ENCODE data around the gene NEMP1. TPM values are rescaled to one million over a fixed set of nuclear protein-coding genes. Genes with fewer than 3 reads are reported as not detected.
A peak's percentile ranks its signal among the peaks of the same experiment; 100 is the strongest.

NEMP1 gene
- 79.0 and 86.0 TPM in 2 replicates for total RNA-seq (2013; cell fraction: nucleolus; rRNA removed)
- total RNA-seq (2014; rRNA removed) (19.7 and 22.6 TPM in 2 replicates), total RNA-seq (2014; rRNA removed; fragmentation: Illumina TruSeq; extraction: Trizol) (17.7 and 19.7 TPM in 2 replicates), total RNA-seq (2021) (20.7 and 20.8 TPM in 2 replicates), polyA plus RNA-seq (2011; rRNA removed) (45.9 and 61.7 TPM in 2 replicates), polyA plus RNA-seq (2014; fragmentation: Illumina TruSeq; extraction: Trizol) (24.9 and 30.5 TPM in 2 replicates), polyA plus RNA-seq (2014; fragmentation: Nextera tagmentation; extraction: Ambion mirVana) (1 to 10 TPM; 4.0 to 4.7 TPM), polyA plus RNA-seq (2014; rRNA removed) (17.8 and 20.6 TPM in 2 replicates), polyA plus RNA-seq (2016; fragmentation: Nextera tagmentation; extraction: Ambion mirVana) (10 to 100 TPM; 18.2 to 20.0 TPM), polyA minus RNA-seq (2011; rRNA and poly(A)+ RNA removed) (26.2 and 32.9 TPM in 2 replicates), Bru-seq, nascent RNA (percentile 85 among the genes with signal in this experiment), BruChase-seq, experiment 1, labeled RNA remaining after a 6-hour chase (percentile 87 among the genes with signal in this experiment), BruChase-seq, experiment 2, labeled RNA remaining after a 2-hour chase (percentile 91 among the genes with signal in this experiment)
- polyA plus RNA-seq (2011; ENCODE audit: low read depth): 7.4 TPM
- 18.3 and 22.3 TPM in 2 replicates for polyA plus RNA-seq (2011; cell fraction: cytosol; rRNA removed)
- polyA plus RNA-seq (2011; cell fraction: nucleus; rRNA removed): 60.1 and 76.7 TPM in 2 replicates
- polyA plus RNA-seq (2012): 9.3 and 14.8 TPM in 2 replicates
- polyA minus RNA-seq (2011; cell fraction: cytosol; rRNA and poly(A)+ RNA removed): 6.3 and 7.0 TPM in 2 replicates
- polyA minus RNA-seq (2011; cell fraction: nucleus; rRNA and poly(A)+ RNA removed): 13.1 and 14.1 TPM in 2 replicates
- long read RNA-seq, experiment 1, partial matches to known transcripts: 1 of 2 reads
- long read RNA-seq, experiment 1, other reads (novel, unspliced or antisense): 1 of 2 reads
- long read RNA-seq, experiment 2, full-length matches to known transcripts: 2 of 23 reads
- long read RNA-seq, experiment 2, partial matches to known transcripts: 4 of 23 reads
- long read RNA-seq, experiment 2, other reads (novel, unspliced or antisense): 17 of 23 reads

DNA sequence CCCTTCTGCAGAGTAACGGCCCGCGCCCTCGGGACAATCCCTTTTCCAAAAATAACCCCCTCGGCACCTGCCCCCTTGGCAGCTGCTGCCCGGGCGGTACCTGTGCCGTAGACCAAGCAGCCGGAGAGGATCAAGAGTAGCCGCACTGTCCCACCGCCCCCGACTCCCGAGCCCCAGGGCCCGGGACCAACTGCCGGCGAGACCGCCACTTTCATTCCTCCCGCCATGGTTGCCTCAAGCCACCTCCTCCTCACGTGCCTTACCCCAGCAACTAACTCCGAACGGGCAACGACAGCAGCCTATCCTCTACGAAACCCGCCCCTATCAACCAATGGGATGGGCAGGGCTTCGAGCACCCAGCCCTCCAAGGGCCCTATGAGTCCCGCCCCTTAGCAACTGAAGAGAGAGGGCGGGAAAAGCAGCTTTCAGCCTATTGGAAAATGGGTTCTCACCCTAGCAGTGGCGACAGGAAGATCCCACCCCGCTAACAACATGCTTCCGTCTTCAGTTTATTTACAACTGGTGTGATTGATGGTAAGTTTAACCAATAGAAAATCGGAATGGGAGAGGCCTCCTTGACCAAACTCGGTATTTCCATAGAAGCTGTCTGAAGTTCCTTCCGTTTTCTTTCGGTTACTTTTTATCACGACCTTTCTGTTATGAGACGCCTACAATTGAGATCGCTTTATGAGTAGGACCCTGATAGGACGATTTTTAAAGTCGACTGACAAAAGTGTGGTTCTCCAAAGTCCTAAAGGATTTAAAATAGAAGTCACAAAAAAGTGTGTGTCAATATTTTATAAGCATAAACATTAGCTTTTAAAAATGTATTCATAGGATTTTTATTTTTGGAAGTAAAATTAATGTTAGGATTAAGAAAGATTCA is at the start of gene NEMP1:
TSS of gene NEMP1 (minus strand) at position 273 of the 886 bp plus-strand sequence. CDS start at position 227, 46 bp downstream.
- in situ Hi-C loops (cut with MboI): no loop called here
- Histone ChIP-seq H3K9me3 (replicated peaks; ENCODE audit: control insufficient read depth, insufficient read depth, low read length) (no peaks in the 10 kb centered on the region), H3K79me2 (ENCODE audit: control insufficient read depth, insufficient read depth, low read length) (peaks cover 14% of the 10 kb centered on the region), H3K4me1 (ENCODE audit: control insufficient read depth, insufficient read depth, low read length) (peaks cover 6% of the 10 kb centered on the region; the same call in 1 of the 2 replicates), H3K27me3 (replicated peaks in 1 of 2; ENCODE audit: control insufficient read depth in 2 of 2, insufficient read depth in 2 of 2, low read length in 1 of 2) (no peaks in the 10 kb centered on the region), H3K4me2 (ENCODE audit: control insufficient read depth, insufficient read depth) (peak within 1 kb of the TSS; percentile 77), H2AFZ (ENCODE audit: control insufficient read depth, low read depth, low read length) (peak within 1 kb of the TSS; percentile 64), H3K9ac (ENCODE audit: control insufficient read depth, insufficient read depth, low read length) (peak within 1 kb of the TSS; percentile 97), H4K20me1 (ENCODE audit: control insufficient read depth, insufficient read depth) (no peaks in the 10 kb centered on the region), H3K4me3 (peak within 1 kb of the TSS; percentile 96), H3K36me3 (ENCODE audit: control insufficient read depth in 2 of 2, insufficient read depth in 2 of 2, low read length in 1 of 2) (no peaks in the 10 kb centered on the region; a peak in 1 of 4 replicates), H3K27ac (ENCODE audit: control insufficient read depth, insufficient read depth) (peak within 1 kb of the TSS; percentile 92)
- CTCF ChIA-PET: interaction anchor here (0.6 to 7.5 kb wide), 16 partner anchors 9 to 927 kb away, joined by 3 to 69 read pairs (median 4); partner anchors contain the start of genes MYL6B, NAB2 and STAT6
- intact Hi-C loops (cut with micrococcal nuclease; ENCODE audit: unreplicated experiment): loop anchor here (1.0 kb wide), 1 partner anchor 9 kb away; no protein-coding TSS in a partner anchor
- ATAC-seq (peak; percentile 99), DNase-seq (ENCODE audit: low read depth, low spot score) (peak; percentile 100), FAIRE-seq (peak; percentile 100)
- under 1% methylated on average over 39 of the region's 39 CpGs for WGBS (ENCODE audit: insufficient coverage, insufficient replicate concordance, low lambda C conversion rate, missing lambda C conversion rate)
- no TSS peak for BruUV-seq (replicated peaks)
- POLR2A ChIA-PET: interaction anchor here (0.7 to 4.1 kb wide), 13 partner anchors 8 to 448 kb away, joined by 3 to 51 read pairs (median 10); partner anchors contain the start of genes NAB2 and STAT6
- RAD21 ChIA-PET (ENCODE audit: unreplicated experiment): interaction anchor here (0.6 to 5.0 kb wide), 15 partner anchors 8 to 862 kb away, joined by 3 to 53 read pairs (median 4); partner anchors contain the start of genes NAB2, SHMT2 and STAT6
- SMC1A ChIA-PET (ENCODE audit: uncharacterized antibody, unreplicated experiment): interaction anchor here (0.7 to 5.4 kb wide), 14 partner anchors 9 to 321 kb away, joined by 3 to 50 read pairs (median 5); partner anchors contain the start of genes SDR9C7 and STAT6
- TF ChIP-seq BCL11A (IDR thresholded peaks at IDR 0.05; ENCODE audit: low read depth, low read length) (no peak), REST (IDR thresholded peaks at IDR 0.05; ENCODE audit: low read depth, low read length) (no peak), MTA2 (IDR thresholded peaks at IDR 0.05; ENCODE audit: low read depth) (no peak), NFIC (IDR thresholded peaks at IDR 0.05; ENCODE audit: low read depth, low read length) (no peak)
- TF ChIP-seq, protein P1, sequence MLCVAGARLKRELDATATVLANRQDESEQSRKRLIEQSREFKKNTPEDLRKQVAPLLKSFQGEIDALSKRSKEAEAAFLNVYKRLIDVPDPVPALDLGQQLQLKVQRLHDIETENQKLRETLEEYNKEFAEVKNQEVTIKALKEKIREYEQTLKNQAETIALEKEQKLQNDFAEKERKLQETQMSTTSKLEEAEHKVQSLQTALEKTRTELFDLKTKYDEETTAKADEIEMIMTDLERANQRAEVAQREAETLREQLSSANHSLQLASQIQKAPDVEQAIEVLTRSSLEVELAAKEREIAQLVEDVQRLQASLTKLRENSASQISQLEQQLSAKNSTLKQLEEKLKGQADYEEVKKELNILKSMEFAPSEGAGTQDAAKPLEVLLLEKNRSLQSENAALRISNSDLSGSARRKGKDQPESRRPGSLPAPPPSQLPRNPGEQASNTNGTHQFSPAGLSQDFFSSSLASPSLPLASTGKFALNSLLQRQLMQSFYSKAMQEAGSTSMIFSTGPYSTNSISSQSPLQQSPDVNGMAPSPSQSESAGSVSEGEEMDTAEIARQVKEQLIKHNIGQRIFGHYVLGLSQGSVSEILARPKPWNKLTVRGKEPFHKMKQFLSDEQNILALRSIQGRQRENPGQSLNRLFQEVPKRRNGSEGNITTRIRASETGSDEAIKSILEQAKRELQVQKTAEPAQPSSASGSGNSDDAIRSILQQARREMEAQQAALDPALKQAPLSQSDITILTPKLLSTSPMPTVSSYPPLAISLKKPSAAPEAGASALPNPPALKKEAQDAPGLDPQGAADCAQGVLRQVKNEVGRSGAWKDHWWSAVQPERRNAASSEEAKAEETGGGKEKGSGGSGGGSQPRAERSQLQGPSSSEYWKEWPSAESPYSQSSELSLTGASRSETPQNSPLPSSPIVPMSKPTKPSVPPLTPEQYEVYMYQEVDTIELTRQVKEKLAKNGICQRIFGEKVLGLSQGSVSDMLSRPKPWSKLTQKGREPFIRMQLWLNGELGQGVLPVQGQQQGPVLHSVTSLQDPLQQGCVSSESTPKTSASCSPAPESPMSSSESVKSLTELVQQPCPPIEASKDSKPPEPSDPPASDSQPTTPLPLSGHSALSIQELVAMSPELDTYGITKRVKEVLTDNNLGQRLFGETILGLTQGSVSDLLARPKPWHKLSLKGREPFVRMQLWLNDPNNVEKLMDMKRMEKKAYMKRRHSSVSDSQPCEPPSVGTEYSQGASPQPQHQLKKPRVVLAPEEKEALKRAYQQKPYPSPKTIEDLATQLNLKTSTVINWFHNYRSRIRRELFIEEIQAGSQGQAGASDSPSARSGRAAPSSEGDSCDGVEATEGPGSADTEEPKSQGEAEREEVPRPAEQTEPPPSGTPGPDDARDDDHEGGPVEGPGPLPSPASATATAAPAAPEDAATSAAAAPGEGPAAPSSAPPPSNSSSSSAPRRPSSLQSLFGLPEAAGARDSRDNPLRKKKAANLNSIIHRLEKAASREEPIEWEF (IDR thresholded peaks at IDR 0.05; ENCODE audit: insufficient replicate concordance, low read depth, low read length): no peak
- TF ChIP-seq, protein P2, sequence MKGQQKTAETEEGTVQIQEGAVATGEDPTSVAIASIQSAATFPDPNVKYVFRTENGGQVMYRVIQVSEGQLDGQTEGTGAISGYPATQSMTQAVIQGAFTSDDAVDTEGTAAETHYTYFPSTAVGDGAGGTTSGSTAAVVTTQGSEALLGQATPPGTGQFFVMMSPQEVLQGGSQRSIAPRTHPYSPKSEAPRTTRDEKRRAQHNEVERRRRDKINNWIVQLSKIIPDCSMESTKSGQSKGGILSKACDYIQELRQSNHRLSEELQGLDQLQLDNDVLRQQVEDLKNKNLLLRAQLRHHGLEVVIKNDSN (IDR thresholded peaks at IDR 0.05; ENCODE audit: borderline replicate concordance, extremely low read length, insufficient read depth, low read depth, low read length): peak; percentile 91
